Measurements from ENCODE around the gene OLR1.

Gene OLR1

DNA sequence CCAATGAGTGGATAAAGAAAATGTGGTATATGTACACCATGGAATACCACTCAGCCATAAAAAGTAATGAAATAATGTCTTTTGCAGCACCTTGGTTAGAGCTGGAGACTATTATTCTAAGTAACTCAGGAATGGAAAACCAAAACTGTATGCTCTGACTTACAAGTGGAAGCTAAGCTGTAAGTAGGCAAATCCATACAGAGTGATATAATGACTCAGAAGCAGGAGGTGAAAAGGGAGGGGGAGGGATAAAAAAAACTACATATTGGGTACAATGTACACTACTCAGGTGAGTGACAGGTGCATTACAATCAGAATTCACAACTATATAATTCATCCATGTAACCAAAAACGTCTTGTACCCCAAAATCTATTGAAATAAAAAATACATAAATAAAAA lies 58.0 kb downstream of the OLR1 start:
- no peak overlapping the region for H3K14ac ChIP-seq (ENCODE audit: low read length)
- no peaks in the 10 kb centered on the region for H3K9me3 ChIP-seq (replicated peaks in 1 of 2; ENCODE audit: control insufficient read depth in 2 of 2, insufficient read depth in 1 of 2, low read depth in 1 of 2, low read length in 2 of 2)
- no peak overlapping the region for H3K23ac ChIP-seq (ENCODE audit: low read depth, low read length, poor library complexity)
- H3K4ac ChIP-seq (ENCODE audit: low read length) = no peak overlapping the region
- H2AK5ac ChIP-seq (ENCODE audit: low read depth, low read length) = no peak overlapping the region
- no peak overlapping the region for H3K18ac ChIP-seq (ENCODE audit: low read length)
- H3K4me1 ChIP-seq (ENCODE audit: control insufficient read depth in 2 of 2, insufficient read depth in 1 of 2, low read depth in 1 of 2, low read length in 2 of 2) = no peaks in the 10 kb centered on the region
- no peak overlapping the region for H3K9ac ChIP-seq (ENCODE audit: low read depth, low read length, poor library complexity)
- H2AFZ ChIP-seq (ENCODE audit: low read length) = no peak overlapping the region
- H3K4me3 ChIP-seq (ENCODE audit: low read length in 2 of 2) = no peak overlapping the region
- no peaks in the 10 kb centered on the region for H3K36me3 ChIP-seq (replicated peaks in 1 of 2; ENCODE audit: control insufficient read depth in 2 of 2, insufficient read depth in 2 of 2, low read length in 2 of 2)
- H2BK5ac ChIP-seq (ENCODE audit: low read length) = no peak overlapping the region
- no peak overlapping the region for H4K8ac ChIP-seq (ENCODE audit: low read depth, low read length)
- H4K91ac ChIP-seq (ENCODE audit: low read depth, low read length, poor library complexity) = no peak overlapping the region
- H3K79me1 ChIP-seq (ENCODE audit: low read depth, low read length) = no peaks in the 10 kb centered on the region
- no peak overlapping the region for H3K27ac ChIP-seq (replicated peaks; ENCODE audit: low read length)
- H2BK120ac ChIP-seq (ENCODE audit: low read depth, low read length) = no peak overlapping the region
- DNase-seq (ENCODE audit: low spot score) = no peak
- no peak overlapping the region for H2BK12ac ChIP-seq (ENCODE audit: low read length)
- WGBS, 2 donors (ENCODE audit: extremely low coverage in 2 of 2, insufficient read length in 2 of 2, insufficient replicate concordance in 1 of 2) = no CpG with 5 or more reads among the region's 1 CpG
- H2BK15ac ChIP-seq (ENCODE audit: low read length) = no peak overlapping the region
- H3K4me2 ChIP-seq (ENCODE audit: insufficient read depth, low read length, poor library complexity, severe bottlenecking) = no peak overlapping the region
- H3K27me3 ChIP-seq (ENCODE audit: control insufficient read depth in 3 of 3, insufficient read depth in 3 of 3, low read depth in 1 of 3, low read length in 3 of 3) = no peaks in the 10 kb centered on the region

DNA sequence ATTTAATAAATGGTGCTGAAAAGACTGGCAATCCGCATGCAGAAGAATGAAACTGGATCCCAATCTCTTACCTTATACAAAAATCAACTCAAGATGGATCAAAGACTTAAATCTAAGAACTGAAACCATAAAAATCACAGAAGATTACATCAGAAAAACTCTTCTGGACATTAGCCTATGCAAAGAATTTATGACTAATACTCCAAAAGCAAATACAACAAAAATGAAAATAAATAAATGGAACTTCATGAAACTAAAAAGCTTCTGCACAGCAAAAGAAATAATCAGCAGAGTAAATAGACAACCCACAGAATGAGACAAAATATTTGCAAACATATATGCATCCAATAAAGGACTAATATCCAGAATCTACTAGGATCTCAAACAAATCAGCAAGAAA lies 58.9 kb downstream of the OLR1 start:
- Histone ChIP-seq H3K36me3 (replicated peaks in 1 of 2; ENCODE audit: control insufficient read depth in 2 of 2, insufficient read depth in 2 of 2, low read length in 2 of 2) (no peaks in the 10 kb centered on the region), H3K23ac (ENCODE audit: low read depth, low read length, poor library complexity) (no peak overlapping the region), H3K27me3 (ENCODE audit: control insufficient read depth in 3 of 3, insufficient read depth in 3 of 3, low read depth in 1 of 3, low read length in 3 of 3) (no peaks in the 10 kb centered on the region), H3K4me2 (ENCODE audit: insufficient read depth, low read length, poor library complexity, severe bottlenecking) (no peak overlapping the region), H3K4ac (ENCODE audit: low read length) (no peak overlapping the region), H3K14ac (ENCODE audit: low read length) (no peak overlapping the region), H2BK12ac (ENCODE audit: low read length) (no peak overlapping the region), H2AK5ac (ENCODE audit: low read depth, low read length) (no peak overlapping the region), H3K9me3 (replicated peaks in 1 of 2; ENCODE audit: control insufficient read depth in 2 of 2, insufficient read depth in 1 of 2, low read depth in 1 of 2, low read length in 2 of 2) (no peaks in the 10 kb centered on the region), H3K4me1 (ENCODE audit: control insufficient read depth in 2 of 2, insufficient read depth in 1 of 2, low read depth in 1 of 2, low read length in 2 of 2) (no peaks in the 10 kb centered on the region), H4K8ac (ENCODE audit: low read depth, low read length) (no peak overlapping the region), H2BK15ac (ENCODE audit: low read length) (no peak overlapping the region), H2AFZ (ENCODE audit: low read length) (no peak overlapping the region), H3K27ac (replicated peaks; ENCODE audit: low read length) (no peak overlapping the region), H4K91ac (ENCODE audit: low read depth, low read length, poor library complexity) (no peak overlapping the region), H2BK120ac (ENCODE audit: low read depth, low read length) (no peak overlapping the region), H3K9ac (ENCODE audit: low read depth, low read length, poor library complexity) (no peak overlapping the region), H2BK5ac (ENCODE audit: low read length) (no peak overlapping the region), H3K4me3 (ENCODE audit: low read length in 2 of 2) (no peak overlapping the region), H3K18ac (ENCODE audit: low read length) (no peak overlapping the region), H3K79me1 (ENCODE audit: low read depth, low read length) (no peaks in the 10 kb centered on the region)
- no CpG with 5 or more reads among the region's 1 CpG for WGBS, 2 donors (ENCODE audit: extremely low coverage in 2 of 2, insufficient read length in 2 of 2, insufficient replicate concordance in 1 of 2)
- no peak for DNase-seq (ENCODE audit: low spot score)

DNA sequence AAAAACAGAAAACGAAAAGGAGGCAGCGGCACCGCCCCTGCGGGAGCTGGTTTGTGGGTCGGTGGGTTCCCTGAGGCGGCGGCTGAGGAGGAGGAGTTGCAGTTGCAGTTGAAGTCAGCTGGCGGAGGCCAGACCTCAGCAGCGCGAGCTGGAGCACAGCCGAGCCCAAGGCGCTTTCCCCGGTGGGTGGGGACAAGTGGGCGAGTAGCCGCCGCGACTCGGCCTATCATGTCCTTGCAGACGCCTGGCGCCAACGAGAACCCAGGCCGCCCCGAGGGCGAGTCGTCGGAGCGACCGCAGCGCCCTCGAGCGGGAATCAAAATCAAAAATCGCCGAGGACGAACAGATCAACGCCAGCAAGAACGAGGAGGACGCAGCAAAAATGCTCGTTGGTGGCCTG lies 60.5 kb downstream of the OLR1 start:
- no peaks in the 10 kb centered on the region for H3K36me3 ChIP-seq (replicated peaks in 1 of 2; ENCODE audit: control insufficient read depth in 2 of 2, insufficient read depth in 2 of 2, low read length in 2 of 2)
- H3K23ac ChIP-seq (ENCODE audit: low read depth, low read length, poor library complexity) = peak overlapping the region; percentile 43
- peak overlapping the region in 1 of 2 donors; percentile 58 for H3K4me3 ChIP-seq (ENCODE audit: low read length in 2 of 2)
- no peak overlapping the region for H3K18ac ChIP-seq (ENCODE audit: low read length)
- no peak overlapping the region for H3K4ac ChIP-seq (ENCODE audit: low read length)
- H2BK15ac ChIP-seq (ENCODE audit: low read length) = no peak overlapping the region
- no peak overlapping the region for H4K91ac ChIP-seq (ENCODE audit: low read depth, low read length, poor library complexity)
- H4K8ac ChIP-seq (ENCODE audit: low read depth, low read length) = no peak overlapping the region
- no peak overlapping the region for H2BK12ac ChIP-seq (ENCODE audit: low read length)
- H3K79me1 ChIP-seq (ENCODE audit: low read depth, low read length) = no peaks in the 10 kb centered on the region
- no peak overlapping the region for H2AFZ ChIP-seq (ENCODE audit: low read length)
- no peak overlapping the region for H3K27ac ChIP-seq (replicated peaks; ENCODE audit: low read length)
- H2BK5ac ChIP-seq (ENCODE audit: low read length) = no peak overlapping the region
- no peaks in the 10 kb centered on the region for H3K27me3 ChIP-seq (ENCODE audit: control insufficient read depth in 3 of 3, insufficient read depth in 3 of 3, low read depth in 1 of 3, low read length in 3 of 3)
- H3K4me2 ChIP-seq (ENCODE audit: insufficient read depth, low read length, poor library complexity, severe bottlenecking) = no peak overlapping the region
- no peaks in the 10 kb centered on the region for H3K9me3 ChIP-seq (replicated peaks in 1 of 2; ENCODE audit: control insufficient read depth in 2 of 2, insufficient read depth in 1 of 2, low read depth in 1 of 2, low read length in 2 of 2)
- H2BK120ac ChIP-seq (ENCODE audit: low read depth, low read length) = no peak overlapping the region
- no peak overlapping the region for H3K9ac ChIP-seq (ENCODE audit: low read depth, low read length, poor library complexity)
- no peak overlapping the region for H2AK5ac ChIP-seq (ENCODE audit: low read depth, low read length)
- H3K14ac ChIP-seq (ENCODE audit: low read length) = no peak overlapping the region
- DNase-seq (ENCODE audit: low spot score) = no peak
- no CpG with 5 or more reads among the region's 38 CpGs for WGBS, 2 donors (ENCODE audit: extremely low coverage in 2 of 2, insufficient read length in 2 of 2, insufficient replicate concordance in 1 of 2)
- H3K4me1 ChIP-seq (ENCODE audit: control insufficient read depth in 2 of 2, insufficient read depth in 1 of 2, low read depth in 1 of 2, low read length in 2 of 2) = no peaks in the 10 kb centered on the region

DNA sequence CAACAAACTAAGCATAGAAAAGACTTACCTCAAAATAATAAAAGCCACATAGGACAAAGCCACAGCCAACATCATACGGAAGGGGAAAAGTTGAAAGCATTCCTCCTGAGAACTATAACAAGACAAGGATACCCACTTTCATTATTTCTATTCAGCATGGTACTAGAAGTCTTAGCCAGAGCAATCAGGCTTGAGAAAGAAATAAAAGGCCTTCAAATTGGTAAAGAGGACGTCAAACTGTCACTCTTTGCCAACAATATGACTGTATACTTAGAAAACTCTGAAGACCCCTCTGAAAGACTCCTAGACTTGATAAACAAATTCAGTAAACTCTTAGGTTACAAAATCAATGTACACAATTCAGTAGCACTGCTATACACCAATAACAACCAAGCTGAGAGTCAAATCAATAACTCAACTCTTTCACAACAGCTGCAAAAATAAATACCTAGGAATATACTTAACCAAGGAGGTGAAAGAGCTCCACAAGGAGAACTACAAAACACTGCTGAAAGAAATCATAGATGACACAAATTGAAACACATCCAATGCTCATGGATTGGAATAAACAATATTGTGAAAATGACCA lies 61.6 kb downstream of the OLR1 start:
- Histone ChIP-seq H3K4me3 (ENCODE audit: low read length in 2 of 2) (no peak overlapping the region), H2AFZ (ENCODE audit: low read length) (no peak overlapping the region), H3K79me1 (ENCODE audit: low read depth, low read length) (no peaks in the 10 kb centered on the region), H3K4ac (ENCODE audit: low read length) (no peak overlapping the region), H2BK120ac (ENCODE audit: low read depth, low read length) (no peak overlapping the region), H2BK5ac (ENCODE audit: low read length) (no peak overlapping the region), H3K27ac (replicated peaks; ENCODE audit: low read length) (no peak overlapping the region), H3K18ac (ENCODE audit: low read length) (no peak overlapping the region), H2AK5ac (ENCODE audit: low read depth, low read length) (no peak overlapping the region), H3K14ac (ENCODE audit: low read length) (no peak overlapping the region), H4K8ac (ENCODE audit: low read depth, low read length) (no peak overlapping the region), H2BK12ac (ENCODE audit: low read length) (no peak overlapping the region), H3K9me3 (replicated peaks in 1 of 2; ENCODE audit: control insufficient read depth in 2 of 2, insufficient read depth in 1 of 2, low read depth in 1 of 2, low read length in 2 of 2) (no peaks in the 10 kb centered on the region), H3K23ac (ENCODE audit: low read depth, low read length, poor library complexity) (no peak overlapping the region), H3K4me2 (ENCODE audit: insufficient read depth, low read length, poor library complexity, severe bottlenecking) (no peak overlapping the region), H3K4me1 (ENCODE audit: control insufficient read depth in 2 of 2, insufficient read depth in 1 of 2, low read depth in 1 of 2, low read length in 2 of 2) (no peaks in the 10 kb centered on the region), H2BK15ac (ENCODE audit: low read length) (no peak overlapping the region), H3K36me3 (replicated peaks in 1 of 2; ENCODE audit: control insufficient read depth in 2 of 2, insufficient read depth in 2 of 2, low read length in 2 of 2) (no peaks in the 10 kb centered on the region), H3K27me3 (ENCODE audit: control insufficient read depth in 3 of 3, insufficient read depth in 3 of 3, low read depth in 1 of 3, low read length in 3 of 3) (no peaks in the 10 kb centered on the region), H4K91ac (ENCODE audit: low read depth, low read length, poor library complexity) (no peak overlapping the region), H3K9ac (ENCODE audit: low read depth, low read length, poor library complexity) (no peak overlapping the region)
- no CpG with 5 or more reads among the region's 2 CpGs for WGBS, 2 donors (ENCODE audit: extremely low coverage in 2 of 2, insufficient read length in 2 of 2, insufficient replicate concordance in 1 of 2)
- no peak for DNase-seq (ENCODE audit: low spot score)

All from neuronal stem cell (in vitro differentiated cells).